ENCODE results near the gene GALNT6.
"Not testable (repeated sequence)": the region's sequence is repeated elsewhere in the genome, so short reads cannot be mapped to it uniquely, and the experiment has no call there.

The GALNT6 gene

GRCh38 chr12:51343201-51343600 is 48.0 kb downstream of the GALNT6 start:
- TF ChIP-seq CTCF (IDR thresholded peaks at IDR 0.05; ENCODE audit: extremely low read depth, missing control alignments) = no peak
- no peak for DNase-seq (ENCODE audit: low spot score)

- DNase-seq (ENCODE audit: low spot score) = no peak
- no peak for TF ChIP-seq CTCF (IDR thresholded peaks at IDR 0.05; ENCODE audit: extremely low read depth, missing control alignments)
These were observed 48.8 kb downstream of the GALNT6 start for GRCh38 chr12:51342416-51342815.

GRCh38 chr12:51341251-51342007 is 49.8 kb downstream of the GALNT6 start:
- peak; percentile 75 for DNase-seq (ENCODE audit: low spot score)
- peak; percentile 98 for TF ChIP-seq CTCF (IDR thresholded peaks at IDR 0.05; ENCODE audit: extremely low read depth, missing control alignments)

GRCh38 chr12:51339750-51340149 is 51.5 kb downstream of the GALNT6 start:
- DNase-seq (ENCODE audit: low spot score) = no peak
- TF ChIP-seq CTCF (IDR thresholded peaks at IDR 0.05; ENCODE audit: extremely low read depth, missing control alignments) = no peak

GRCh38 chr12:51337336-51337735 is 53.9 kb downstream of the GALNT6 start:
- not testable (repeated sequence) for DNase-seq (ENCODE audit: low spot score)

GRCh38 chr12:51335931-51336330 is 55.3 kb downstream of the GALNT6 start:
- DNase-seq (ENCODE audit: low spot score) = no peak
- TF ChIP-seq CTCF (IDR thresholded peaks at IDR 0.05; ENCODE audit: extremely low read depth, missing control alignments) = no peak

- no peak for TF ChIP-seq CTCF (IDR thresholded peaks at IDR 0.05; ENCODE audit: extremely low read depth, missing control alignments)
- DNase-seq (ENCODE audit: low spot score) = no peak
These were observed 56.4 kb downstream of the GALNT6 start for GRCh38 chr12:51334764-51335163.

- TF ChIP-seq CTCF (IDR thresholded peaks at IDR 0.05; ENCODE audit: extremely low read depth, missing control alignments) = no peak
- no peak for DNase-seq (ENCODE audit: low spot score)
These were observed 57.7 kb downstream of the GALNT6 start for GRCh38 chr12:51333536-51333935.
